Left lobe of liver (tissue), 2 donors: Measurements from ENCODE around the gene IFNA6. TPM values are rescaled to one million over a fixed set of nuclear protein-coding genes. Genes with fewer than 3 reads are reported as not detected.
"Not testable (repeated sequence)": the region's sequence is repeated elsewhere in the genome, so short reads cannot be mapped to it uniquely, and the experiment has no call there.

Experiments used
- ATAC-seq: fragments of 200-7000 bp; cut with Tn5 transposase; one replicate; pipeline ENCODE4 v1.9.1; 2020; ENCODE audit warnings: mild to moderate bottlenecking, moderate library complexity
- DNase-seq: peaks from one replicate; pipeline ENCODE4 v3.0.0-alpha.2; 2020; ENCODE audit warnings: low spot score
- total RNA-seq: library from RNA; stranded (reverse); gene quantifications from one replicate; pipeline ENCODE4 v1.2.1, GENCODE V29; 2021
- donor health status: DM: no; HTN: no; CAD: no; lungs with moderate emphysema.
- donor health status: DM: no; HTN: yes; CAD: no.

The IFNA6 gene
- not detected for total RNA-seq

DNA sequence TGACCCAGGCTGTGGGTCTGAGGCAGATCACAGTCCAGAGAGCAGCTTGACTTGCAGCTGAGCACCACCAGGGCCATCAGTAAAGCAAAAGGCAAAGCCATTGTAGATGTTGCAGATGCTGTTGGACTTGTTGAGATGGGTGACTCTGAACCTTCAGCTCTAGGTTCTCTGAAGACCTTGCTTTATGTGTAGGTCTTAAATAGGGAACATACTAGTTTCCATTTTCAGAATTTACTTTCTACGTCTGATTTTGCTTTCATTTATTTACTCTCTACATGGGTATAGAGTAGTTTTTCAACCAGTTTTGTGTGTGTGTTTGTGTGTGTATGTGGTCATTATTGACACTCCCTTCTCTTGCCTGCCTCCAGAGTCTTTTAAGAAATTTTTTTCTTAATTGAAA, at the start of gene IFNA6:
TSS of gene IFNA6 (minus strand) at position 101 of the 400 bp plus-strand sequence. CDS start at position 101, 0 bp downstream.
- no peak for ATAC-seq
- no peak for DNase-seq

DNA sequence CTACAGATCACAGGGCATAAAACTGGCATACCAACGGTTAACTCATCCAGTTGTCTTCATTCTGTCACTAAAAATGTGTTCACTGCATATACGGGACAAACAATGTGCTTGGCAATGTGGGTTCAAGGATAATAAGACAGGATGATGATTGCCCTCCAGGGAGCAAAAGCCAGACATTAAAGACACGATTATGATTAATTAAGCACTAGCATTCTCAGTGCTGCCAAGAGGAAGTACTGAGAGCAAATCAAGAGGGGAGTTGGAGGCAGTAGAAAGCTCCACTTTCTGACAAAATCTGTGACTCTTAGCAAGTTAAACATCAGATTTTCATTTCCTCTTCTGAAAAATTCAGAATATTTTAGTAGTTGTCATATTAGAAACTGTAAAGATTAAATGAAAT, 49.3 kb upstream of the IFNA6 start:
- DNase-seq, result no peak
- ATAC-seq, result no peak

DNA sequence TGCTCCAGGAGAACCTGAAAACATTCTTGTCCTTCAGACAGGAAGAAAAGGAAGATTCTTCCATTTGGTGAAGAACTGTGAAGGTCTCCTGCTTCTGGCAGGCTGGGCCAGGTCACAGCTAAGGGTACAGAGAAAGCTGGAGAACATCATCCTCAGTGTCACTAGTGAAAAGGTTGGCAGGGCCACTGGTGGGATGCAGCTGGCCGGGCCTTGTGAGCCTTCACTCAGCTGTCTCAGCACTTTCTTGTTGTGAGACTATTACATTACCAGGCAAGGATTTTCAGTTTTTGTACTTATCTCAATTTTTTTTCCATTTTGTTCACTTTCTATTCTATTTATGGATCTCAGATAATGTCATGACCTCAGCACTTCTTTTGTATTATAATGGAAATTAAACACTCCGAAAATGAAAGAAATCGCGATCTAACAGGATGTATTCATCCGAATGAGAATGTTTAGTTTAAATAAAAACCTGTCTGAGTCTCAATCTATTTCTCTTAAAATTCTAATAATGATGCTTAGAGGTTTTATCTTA, 48.3 kb upstream of the IFNA6 start:
- ATAC-seq, result no peak
- DNase-seq, result no peak

DNA sequence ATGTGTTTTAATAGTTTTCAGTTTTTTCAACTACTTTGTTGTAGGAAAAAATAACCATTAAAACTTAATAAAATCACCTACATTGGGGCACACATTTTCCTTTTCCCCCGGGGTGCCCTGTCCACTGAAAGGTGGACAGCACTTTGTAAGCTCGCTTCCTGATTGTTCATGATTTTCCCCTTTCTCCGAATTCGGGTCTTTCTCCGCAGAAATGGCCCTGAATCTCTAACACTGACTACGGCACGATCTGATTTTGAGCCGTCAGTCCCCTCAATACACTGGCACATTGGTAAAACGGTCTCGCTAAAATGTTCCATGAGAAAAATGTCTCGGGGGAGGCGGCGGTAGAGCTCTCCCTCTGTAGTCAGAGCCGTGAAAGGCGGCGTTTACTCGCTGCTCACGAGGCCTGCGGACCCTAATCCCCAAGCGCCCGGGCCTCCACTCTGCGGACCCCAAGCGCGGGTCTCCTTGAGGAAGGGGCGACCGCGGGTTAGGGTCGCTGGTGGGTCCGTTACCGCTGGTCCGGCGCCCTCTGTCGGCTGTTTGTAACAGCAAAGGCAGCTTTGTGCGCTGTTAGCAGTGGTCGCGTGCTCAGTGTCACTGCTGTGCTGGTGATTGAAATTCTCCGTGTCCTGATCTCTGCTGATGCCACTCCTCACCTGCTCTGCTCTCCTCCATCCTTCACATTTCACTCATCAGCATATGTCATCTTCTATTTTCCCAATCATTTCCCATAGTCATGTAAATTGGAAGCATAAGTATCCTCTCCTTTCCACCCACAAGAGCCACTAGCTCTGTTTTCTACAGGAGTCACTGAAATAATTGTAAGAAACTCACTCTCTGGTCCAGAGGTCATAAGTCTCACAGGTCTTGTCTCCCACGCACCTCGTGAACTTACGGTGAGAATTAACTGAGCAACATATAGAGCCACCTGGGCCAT, 45.4 kb upstream of the IFNA6 start:
- peak; percentile 92 for ATAC-seq
- DNase-seq, result peak; percentile 56

DNA sequence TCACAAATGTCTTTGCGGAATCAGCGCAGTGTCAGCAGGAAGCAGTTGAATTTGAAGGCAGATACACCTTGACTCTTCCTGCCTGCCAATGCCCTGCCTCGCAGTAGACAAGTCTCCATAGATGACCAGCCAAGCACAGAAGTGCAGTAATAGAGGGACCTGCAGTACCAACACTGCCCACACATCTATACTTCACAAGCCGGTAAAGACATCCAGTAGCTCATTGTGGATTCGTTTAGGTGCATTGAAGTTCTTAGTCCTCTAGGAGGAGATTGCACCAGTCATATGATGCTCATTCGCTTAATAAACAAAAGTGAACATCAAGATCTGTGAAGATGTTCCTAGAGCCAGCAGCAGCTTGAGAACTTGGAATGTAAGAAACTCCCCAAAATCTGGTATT, 41.6 kb upstream of the IFNA6 start:
- ATAC-seq (peak; percentile 66), DNase-seq (no peak)

DNA sequence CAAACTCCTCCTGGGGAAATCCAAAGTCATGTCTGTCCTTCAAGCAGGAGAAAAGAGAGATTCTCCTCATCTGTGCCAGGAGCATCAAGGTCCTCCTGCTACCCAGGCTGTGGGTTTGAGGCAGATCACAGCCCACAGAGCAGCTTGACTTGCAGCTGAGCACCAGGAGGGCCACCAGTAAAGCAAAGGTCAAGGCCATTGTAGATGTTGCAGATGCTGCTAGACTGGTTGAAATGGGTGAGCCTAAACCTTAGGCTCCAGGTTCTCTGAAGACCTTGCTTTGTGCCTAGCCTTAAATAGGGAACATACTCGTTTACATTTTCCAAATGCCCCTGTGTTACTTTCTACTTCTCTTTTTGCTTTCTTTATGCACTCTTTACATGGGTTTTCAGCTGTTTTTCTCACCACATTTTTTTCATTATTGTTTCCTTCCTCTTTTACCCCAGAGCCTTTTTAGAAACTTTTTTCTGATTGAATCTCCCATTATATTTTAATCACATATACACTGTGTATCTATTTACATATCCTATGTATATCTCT, 34.5 kb upstream of the IFNA6 start, which contains the start of gene IFNA2:
TSS of gene IFNA2 (minus strand) at position 268 of the 540 bp plus-strand sequence. CDS start at position 199, 69 bp downstream.
- DNase-seq (no peak), ATAC-seq (no peak)

DNA sequence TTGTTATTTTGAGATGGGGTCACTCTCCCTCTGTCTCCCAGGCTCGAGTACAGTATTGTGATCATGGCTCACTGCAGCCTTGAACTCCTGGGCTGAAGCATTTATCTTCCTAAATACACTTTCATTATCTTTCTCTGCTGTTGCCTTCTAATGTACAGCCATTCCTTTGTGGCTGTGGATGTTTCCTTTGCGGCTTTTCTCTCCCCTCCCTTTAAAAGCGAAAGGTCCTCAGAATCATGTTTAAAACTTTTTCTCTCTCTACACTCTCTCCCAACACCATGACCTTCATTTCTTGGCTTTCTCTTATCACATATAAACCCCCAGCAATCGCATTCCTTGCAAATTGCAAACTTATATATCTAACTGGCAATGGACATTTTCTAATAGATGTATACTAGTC, 32.9 kb upstream of the IFNA6 start:
- no peak for ATAC-seq
- no peak for DNase-seq

DNA sequence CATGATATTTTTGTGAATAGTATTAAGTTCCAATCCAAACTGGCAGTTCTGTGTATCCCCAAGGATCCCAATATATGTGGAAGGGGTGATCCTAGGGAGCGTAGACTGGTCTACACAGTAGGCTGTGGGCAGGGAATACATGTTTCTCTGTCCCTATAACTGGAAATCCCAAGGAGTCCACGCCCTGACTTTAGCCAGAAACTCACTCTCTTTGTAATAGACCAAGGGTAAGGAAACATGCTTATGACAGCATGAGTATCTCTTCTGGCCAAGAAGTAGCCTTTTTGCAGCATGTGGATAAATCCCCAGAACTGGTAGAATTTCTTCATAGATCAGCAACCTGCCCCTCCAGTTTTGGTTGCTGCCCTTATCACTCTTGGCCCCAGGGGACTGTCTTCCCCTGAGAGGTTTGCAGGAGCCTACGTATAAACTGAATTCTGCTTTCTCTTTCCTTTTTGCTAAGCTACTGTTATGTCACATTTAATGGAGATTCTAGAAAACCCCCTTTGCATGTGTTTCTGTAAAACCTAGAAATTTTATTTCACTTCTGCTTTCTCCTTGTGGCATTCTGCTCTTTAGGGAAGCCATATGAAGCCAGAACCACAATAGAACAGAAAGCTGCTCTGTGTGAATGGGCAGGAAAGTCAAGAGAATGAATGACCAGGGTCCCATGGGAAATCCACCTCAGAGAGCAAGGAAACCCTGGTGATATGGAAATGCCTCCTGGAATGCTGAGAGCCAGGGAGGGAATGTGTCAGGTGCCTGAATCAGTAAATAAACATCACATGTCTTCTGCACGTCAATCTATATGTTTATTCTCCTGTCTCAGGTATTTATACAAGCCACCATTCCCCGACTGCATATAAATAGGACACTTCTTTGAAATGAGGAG, 31.0 kb upstream of the IFNA6 start:
- ATAC-seq, result peak; percentile 13

DNA sequence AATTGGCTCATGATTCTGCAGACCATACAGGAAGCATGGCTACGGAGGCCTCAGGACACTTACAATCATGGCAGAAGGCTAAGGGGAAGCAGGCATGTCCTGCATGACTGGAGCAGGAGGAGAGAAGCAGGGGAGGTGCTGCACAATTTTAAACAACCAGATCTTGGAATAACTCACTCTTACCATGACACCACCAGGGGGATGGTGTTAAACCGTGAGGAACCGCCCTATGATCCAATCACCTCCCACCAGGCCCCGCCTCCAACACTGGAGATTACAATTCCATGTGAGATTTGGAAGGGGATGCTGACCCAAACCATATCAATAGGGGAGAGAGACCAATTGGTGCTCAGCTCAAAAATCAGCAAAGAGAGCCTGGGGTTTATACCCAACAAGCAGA, 20.8 kb upstream of the IFNA6 start:
- ATAC-seq, DNase-seq: not testable (repeated sequence)

More for the DNA sequence above, 31.0 kb upstream of the IFNA6 start:
- no peak for DNase-seq

DNA sequence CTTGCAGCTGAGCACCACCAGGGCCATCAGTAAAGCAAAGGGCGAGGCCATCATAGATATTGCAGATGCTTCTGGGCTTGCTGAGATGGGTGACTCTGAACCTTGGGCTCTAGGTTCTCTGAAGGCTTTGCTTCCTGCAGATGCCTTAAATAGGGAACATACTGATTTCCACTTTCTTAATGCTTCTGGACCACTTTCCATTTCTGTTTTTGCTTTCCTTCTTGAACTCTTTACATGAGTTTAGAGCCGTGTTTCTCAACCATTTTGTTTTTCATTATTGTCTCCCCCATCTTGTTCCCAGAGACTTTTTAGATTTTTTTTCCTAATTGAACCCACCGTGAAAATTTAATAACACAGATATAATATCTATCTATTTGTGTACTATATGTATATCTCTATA, 17.3 kb upstream of the IFNA6 start, which contains the start of gene IFNA13:
TSS of gene IFNA13 (minus strand) at position 101 of the 400 bp plus-strand sequence. CDS start at position 54, 47 bp downstream.
- DNase-seq (no peak), ATAC-seq (no peak)

DNA sequence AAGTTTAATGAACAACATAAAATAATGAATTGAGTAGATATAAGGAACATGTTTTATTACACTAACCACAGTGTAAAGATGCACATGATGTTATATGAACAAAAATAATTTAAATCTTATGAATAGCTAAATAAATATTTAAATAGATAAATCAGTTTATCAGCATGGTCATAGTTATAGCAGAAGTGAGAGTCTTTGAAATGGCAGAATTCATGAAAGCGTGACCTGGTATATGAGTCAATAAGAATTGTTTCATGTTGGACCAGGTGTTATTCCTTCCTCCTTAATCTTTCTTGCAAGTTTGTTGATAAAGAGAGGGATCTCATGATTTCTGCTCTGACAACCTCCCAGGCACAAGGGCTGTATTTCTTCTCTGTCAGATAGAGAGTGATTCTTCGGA, 16.5 kb upstream of the IFNA6 start:
- not testable (repeated sequence) for ATAC-seq, DNase-seq

DNA sequence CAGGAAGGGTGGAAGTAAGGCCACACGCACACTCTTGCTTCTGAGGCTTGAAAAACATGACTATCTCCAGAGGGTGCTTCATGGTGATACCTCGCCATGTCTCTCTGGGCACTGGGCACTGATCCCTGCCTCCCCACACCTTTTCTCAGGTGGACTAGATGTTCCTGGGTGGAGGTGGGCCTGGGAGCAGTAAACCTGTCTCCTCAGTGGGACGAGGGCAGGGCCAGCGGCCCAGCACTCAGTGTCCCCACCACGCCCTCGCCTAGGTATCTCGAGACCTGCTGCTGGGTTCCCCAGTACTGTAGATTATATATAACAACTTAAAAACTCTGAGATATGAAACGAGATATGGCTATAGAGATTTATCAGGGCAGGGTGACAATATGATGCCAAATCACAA, 11.6 kb upstream of the IFNA6 start:
- ATAC-seq (no peak), DNase-seq (no peak)

DNA sequence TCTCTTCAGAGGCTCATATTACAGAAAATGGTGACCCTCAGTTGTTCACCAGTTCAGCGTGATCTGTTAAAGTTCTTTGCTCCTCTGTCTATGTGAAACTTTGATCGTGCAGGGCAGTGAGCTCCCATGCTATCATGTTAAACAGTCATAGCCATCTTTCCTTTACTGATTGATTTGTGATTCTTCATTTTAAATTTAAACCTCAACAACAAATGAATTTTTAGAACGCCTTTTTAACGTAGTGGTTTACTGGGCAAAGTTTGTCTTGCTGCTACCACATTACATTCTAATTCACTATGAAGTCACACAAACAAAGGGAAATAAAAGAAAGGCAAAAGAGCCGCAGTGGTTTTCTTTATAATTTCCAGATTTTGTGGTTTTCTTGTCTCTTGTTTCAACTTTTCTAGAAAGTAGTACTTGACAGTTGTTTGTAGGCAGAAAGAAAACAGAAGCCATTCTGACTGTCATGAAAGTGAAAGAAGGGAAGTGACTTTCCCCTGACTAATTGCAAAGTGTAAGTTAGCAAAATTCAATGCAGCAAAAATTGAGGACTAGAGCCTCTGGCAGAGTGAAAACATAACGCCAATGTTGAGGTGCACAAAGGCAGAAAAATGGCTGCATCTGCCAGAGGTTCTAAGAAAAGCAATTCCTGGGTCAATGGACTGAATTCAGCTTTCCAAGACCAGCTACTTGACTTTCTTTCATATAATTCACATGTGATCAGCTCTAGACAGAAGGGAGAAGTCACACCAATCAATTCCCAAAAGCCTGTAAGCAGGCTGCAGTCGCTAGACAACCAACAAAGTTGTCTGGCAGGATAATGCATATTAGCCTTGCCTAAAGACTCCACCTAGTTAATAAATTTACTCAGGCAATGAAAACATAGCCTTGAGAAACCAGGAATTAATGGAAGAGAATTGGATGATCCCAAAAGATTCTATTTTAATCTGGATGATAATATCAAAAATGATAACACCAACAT, 7.1 kb upstream of the IFNA6 start:
- no peak for DNase-seq
- ATAC-seq, result no peak

DNA sequence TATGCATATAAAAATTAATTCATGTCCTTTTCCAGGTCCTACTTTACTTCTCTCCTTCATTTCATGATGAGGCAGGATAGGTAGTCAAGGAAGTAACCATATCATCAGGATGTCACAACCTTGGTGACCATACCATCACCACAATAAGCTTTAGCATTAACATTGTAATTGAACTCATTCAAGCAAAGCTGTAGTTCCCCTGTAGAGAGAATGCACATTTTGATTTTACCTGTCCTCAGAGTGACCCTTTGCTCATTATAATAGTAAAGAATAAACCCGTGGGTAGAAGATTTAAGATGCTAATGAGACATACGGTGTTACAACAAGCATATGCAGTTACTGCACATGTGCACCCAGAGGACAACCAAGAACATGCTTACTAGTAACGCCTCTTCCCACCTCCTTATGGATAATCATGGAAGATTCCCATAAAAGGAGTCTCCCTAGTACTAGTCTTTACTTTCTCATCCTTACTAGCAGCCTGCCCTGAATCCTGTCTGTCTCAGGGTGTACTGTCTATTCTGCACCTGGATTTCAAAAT, 2.2 kb downstream of the IFNA6 start:
- ATAC-seq, result no peak

DNA sequence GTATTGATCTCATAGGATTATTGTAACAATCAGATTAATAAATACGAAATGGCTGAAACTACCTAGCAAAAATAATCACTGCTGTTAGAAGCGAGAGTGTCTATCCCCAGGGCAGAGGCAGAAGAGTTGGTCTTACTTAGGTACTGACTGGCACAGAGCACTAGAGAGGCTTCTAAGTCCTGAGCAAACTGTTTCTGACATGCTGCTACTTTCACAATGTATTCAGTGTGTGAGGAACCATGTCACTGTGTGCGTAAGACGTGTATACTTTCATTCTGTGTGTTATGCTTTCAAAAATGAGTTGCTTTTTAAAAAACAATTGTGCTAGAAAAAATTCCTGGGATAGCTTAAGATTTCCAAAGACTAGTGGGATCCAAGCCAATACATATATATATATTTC, 10.0 kb downstream of the IFNA6 start:
- DNase-seq, result no peak
- no peak for ATAC-seq

More for the DNA sequence above, 2.2 kb downstream of the IFNA6 start:
- DNase-seq, result no peak

DNA sequence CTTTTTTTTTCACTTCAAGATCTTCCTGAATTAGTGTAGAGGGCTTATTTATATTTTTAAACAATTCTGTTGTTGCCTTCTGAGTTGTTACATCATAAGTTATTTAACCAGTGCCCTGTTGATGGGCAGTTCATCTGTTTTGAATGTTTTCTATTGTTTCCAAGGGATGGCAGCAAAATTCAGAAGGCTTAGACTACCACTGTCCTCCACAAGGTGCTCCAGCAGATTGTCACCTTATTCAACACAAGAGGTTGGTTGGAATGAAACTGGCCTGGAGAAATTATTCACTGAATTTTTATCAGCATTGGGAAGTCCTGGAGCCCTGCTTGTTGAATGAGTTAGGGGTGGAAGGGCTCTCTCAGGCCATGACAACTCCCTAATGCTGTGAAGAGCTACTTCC, 14.2 kb downstream of the IFNA6 start:
- ATAC-seq, result no peak
- no peak for DNase-seq

DNA sequence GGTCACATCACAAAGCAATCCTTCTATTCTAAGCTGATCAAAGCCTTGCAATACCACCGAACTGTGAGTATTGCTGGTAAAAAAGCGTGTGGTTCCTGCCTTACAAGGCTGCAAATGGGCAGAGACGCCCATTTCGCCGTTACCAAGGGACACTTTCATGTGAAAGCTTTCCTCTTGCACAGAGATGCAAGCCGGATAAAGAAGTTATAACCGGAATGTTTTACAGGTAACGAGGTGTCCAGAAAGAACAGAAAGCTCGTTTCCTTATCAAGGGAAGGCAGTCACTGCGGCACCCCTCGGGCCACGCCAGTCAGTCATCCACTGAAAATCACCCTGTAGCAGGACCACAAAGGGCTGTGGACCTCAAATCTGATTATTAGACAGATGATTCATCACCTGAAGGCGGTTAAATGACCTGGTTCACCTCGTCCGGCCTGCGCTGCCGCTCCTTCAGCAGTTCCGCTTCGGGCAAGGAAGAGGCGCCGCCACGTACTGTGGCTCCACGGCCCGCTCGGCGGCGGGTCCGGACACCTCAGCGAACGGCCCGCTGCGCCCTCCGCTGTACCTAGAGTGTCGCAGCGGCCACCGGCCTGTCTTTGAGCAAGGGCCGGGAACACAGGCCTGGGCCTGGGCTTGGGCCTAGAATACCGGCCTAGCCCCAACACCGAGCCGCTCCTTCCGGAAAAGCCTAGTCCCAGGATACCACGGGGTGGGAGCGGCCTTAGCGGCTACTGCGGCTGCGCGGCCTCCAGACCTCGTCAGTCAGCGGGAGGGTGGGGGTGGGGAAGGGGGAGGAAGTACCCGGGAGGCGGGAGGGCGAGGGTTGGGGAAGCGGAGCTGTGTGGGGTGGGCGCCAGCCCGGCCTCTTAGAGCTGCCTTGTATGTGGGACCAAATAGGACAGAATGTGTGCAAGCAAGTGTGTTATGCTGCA, 15.7 kb downstream of the IFNA6 start, which contains the start of gene KLHL9:
TSS of gene KLHL9 (minus strand) at position 704 of the 932 bp plus-strand sequence. CDS start at position 159, 545 bp downstream.
- DNase-seq (peak; percentile 94), ATAC-seq (peak; percentile 98)

DNA sequence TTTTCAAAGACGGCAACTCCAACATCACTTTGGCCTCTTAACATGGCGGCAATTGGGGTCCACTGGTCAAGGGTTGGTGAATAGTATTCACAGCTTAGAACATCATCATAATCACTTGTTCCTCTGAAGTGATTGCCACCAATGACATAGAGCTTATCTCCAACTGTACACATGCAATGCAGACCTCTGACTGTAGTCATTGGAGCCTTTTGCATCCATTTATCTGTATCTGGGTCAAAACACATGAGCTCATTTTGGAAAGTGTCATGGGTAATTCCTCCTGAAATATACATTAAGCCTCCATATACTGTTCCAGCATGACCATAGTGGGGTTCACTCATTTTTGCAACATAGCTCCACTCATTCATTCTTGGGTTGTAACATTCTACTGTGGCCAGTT, 17.5 kb downstream of the IFNA6 start:
- DNase-seq, result no peak

More for the DNA sequence above, 17.5 kb downstream of the IFNA6 start:
- no peak for ATAC-seq
